ENCODE measurements around the gene SIMC1. TPM values are rescaled to one million over a fixed set of nuclear protein-coding genes. Genes with fewer than 3 reads are reported as not detected.
A peak's percentile ranks its signal among the peaks of the same experiment; 100 is the strongest.

The SIMC1 gene
- total RNA-seq, 2 donors from 2014 or later = 6.8 to 8.0 TPM

DNA sequence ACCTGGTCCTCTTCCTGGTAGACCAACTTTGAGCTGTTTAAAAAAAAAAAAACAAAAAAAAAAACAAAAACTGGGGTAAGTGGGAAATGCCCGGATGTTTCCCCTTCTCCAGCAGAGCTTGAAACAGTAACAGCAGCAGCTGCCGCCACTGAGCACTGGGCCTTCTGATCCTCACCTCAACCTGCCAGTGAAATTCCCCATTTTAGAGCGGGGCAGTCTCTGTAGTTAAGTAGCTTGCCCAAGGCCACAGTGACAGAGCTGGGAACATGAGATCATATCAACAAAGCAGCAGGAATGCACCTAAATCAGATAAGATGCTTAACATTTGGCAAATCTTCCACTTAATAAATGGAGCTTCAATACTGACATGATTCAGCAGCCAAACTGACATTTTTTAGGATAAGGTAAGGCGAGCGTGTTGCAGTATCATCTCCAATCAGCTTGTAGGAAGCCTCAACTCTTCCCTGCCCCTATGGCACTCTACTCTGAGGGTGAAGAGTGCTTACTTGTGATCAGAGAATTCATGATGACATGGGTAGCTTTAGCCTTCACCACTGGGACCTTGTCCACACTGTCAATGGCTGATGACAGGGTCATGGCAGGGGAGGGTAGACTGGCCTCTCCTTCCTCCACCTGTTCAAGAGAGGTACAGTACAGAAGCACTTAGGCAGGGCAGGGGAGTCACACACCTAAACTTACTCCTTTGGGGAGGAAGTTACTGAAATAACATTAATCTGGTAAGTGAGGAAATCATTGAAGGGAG lies 114.1 kb downstream of the SIMC1 start:
- DNase-seq (no peak), ATAC-seq (no peak)
- intact Hi-C loops (cut with DNase I) = no loop called here

- no peak for ATAC-seq
- DNase-seq = no peak
- intact Hi-C loops (cut with DNase I) = no loop called here
Observed at GRCh38 chr5:176353533-176353932, 115.3 kb downstream of the SIMC1 start.

GRCh38 chr5:176355400-176356178 lies 117.4 kb downstream of the SIMC1 start:
- intact Hi-C loops (cut with DNase I) = no loop called here
- no peak for DNase-seq
- ATAC-seq = no peak

GRCh38 chr5:176356179-176356566 lies 117.9 kb downstream of the SIMC1 start:
- intact Hi-C loops (cut with DNase I) = no loop called here
- DNase-seq (no peak), ATAC-seq (no peak)

- no peak for DNase-seq
- ATAC-seq = no peak
- intact Hi-C loops (cut with DNase I) = no loop called here
Observed at GRCh38 chr5:176359658-176360057, 121.4 kb downstream of the SIMC1 start.

- intact Hi-C loops (cut with DNase I) = no loop called here
- peak in 1 of 2 donors; percentile 2 for ATAC-seq
- no peak for DNase-seq
Observed at GRCh38 chr5:176360894-176361436, 122.7 kb downstream of the SIMC1 start.

GRCh38 chr5:176361437-176362232 lies 123.4 kb downstream of the SIMC1 start, which contains the start of gene KIAA1191:
KIAA1191 (minus strand) TSS chr5:176361764; CDS start chr5:176359508, 2,256 bp downstream.
- ATAC-seq (peak; percentile 94 to 96), DNase-seq (peak; percentile 97)
- intact Hi-C loops (cut with DNase I) = no loop called here

DNA sequence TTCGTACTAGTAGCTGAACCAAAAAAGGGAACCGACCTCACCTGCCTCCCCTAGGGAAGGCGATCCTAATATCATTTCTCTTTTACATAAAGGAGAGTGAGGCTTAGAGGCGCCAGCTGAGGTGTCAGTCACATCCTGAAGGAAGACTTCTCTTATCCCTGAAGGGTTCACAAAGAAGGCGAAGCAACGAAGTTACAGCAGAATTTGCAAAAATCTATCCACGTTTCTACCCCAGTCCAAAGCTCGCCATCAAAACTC lies 123.9 kb downstream of the SIMC1 start:
- ATAC-seq (no peak), DNase-seq (no peak)
- intact Hi-C loops (cut with DNase I) = no loop called here

DNA sequence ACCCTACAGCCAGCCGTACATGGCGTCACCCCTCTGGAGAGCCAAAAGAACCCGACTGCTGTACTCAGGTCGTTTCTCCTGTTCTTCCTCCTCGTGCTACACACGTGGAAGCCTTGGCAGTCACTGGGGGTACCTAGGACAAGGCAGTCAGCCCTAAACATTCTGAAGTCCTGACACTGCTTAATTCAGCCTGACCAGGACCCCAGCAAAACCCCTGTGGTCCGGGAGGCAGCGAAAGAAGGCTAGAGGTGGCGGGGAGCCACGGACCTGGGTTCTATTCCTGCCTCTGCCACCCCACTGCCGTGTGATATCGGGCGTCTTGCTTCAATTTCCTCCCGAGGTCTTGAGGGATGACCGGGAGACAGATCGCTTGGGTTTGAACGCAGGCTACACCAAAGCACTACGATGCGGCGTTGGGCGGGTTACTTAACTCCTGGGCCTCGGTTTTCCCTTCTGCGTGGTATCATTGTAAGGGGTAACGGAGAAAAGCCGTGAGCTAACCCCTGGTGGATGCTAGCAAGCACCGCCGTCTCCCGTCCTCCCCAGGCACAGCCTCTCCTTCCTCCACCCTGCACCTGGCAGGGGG lies 126.6 kb downstream of the SIMC1 start:
- intact Hi-C loops (cut with DNase I) = no loop called here
- peak in 1 of 2 donors; percentile 2 for ATAC-seq
- DNase-seq = peak; percentile 39

GRCh38 chr5:176365351-176366231 lies 127.4 kb downstream of the SIMC1 start, which contains the start of gene ARL10:
ARL10 (plus strand) TSS chr5:176365487; CDS start chr5:176365564, 77 bp downstream.
- ATAC-seq = peak; percentile 56 to 65
- DNase-seq = peak; percentile 55
- intact Hi-C loops (cut with DNase I) = no loop called here

DNA sequence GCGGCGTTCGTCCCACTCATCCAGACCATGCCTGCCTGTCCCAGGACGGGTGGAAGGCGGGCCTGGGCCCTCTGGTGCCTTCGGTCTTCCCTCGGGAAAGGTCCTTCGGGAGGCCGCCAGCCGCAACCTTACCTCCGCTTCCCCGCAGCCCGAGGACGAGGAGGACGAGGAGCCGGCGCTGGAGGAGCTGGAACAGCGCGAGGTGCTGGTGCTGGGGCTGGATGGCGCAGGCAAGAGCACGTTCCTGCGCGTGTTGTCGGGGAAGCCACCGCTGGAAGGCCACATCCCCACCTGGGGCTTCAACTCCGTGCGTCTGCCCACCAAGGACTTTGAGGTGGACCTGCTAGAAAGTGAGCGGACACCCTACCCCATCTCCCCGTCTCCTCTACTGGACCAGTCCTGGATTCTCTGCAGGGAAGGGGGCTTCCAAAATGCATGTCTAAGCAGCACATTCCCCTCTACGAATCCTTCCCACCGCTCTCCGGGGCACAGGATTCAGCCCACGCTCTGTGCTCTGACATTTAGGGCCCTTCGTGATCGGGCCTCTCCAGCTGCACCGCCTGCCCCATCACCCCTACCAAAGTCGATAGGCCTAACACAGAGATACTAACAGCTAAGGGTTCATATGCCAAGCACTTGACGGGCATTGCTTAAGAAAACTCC lies 128.1 kb downstream of the SIMC1 start:
- ATAC-seq = no peak
- peak; percentile 27 for DNase-seq
- intact Hi-C loops (cut with DNase I) = no loop called here

GRCh38 chr5:176368726-176369125 lies 130.5 kb downstream of the SIMC1 start:
- intact Hi-C loops (cut with DNase I) = no loop called here
- ATAC-seq = no peak
- DNase-seq = no peak

- ATAC-seq (no peak), DNase-seq (no peak)
- intact Hi-C loops (cut with DNase I) = no loop called here
Observed at GRCh38 chr5:176369934-176370711, 131.9 kb downstream of the SIMC1 start.

DNA sequence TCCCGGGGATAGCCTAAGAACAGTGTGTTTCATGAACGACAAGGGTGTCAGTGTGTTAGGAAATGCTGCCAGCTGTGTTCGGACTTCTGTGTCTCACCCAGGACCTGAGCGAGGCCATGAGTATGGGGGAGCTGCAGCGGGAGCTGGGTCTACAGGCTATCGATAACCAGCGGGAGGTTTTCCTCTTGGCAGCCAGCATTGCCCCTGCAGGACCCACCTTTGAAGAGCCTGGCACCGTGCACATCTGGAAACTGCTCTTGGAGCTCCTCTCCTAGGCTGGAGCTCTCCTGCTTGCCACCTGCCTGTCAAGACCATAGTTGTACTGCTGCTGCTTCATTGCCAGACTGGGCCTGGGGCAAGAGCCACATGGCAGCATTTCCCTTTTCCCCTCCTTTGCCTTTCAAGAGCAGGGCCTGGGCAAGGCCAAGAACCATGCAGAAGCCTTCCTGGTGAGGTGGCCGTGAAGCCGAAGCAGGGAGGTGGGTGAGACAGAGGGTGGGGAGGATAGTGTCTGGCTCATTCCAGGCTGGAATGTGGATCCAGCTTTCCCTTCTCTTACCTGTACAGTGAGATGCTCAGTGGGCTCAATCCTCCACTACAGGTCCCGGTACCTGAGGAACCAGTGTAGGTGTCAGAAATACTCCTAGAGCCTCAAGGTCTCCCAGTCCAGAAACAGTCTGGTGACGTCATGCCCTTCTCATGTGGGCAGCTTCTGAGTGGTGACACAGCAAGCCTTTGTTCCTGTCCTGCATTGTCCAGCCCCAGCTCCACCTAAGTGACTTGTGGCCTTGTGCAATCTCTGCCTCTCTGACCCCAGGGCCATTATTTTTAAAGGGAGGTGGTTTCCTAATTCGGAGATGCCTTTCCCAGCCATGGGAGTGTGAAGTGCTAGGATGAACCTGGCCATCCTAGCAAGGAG lies 133.7 kb downstream of the SIMC1 start:
- DNase-seq (no peak), ATAC-seq (peak in 1 of 2 donors; percentile 38)

DNA sequence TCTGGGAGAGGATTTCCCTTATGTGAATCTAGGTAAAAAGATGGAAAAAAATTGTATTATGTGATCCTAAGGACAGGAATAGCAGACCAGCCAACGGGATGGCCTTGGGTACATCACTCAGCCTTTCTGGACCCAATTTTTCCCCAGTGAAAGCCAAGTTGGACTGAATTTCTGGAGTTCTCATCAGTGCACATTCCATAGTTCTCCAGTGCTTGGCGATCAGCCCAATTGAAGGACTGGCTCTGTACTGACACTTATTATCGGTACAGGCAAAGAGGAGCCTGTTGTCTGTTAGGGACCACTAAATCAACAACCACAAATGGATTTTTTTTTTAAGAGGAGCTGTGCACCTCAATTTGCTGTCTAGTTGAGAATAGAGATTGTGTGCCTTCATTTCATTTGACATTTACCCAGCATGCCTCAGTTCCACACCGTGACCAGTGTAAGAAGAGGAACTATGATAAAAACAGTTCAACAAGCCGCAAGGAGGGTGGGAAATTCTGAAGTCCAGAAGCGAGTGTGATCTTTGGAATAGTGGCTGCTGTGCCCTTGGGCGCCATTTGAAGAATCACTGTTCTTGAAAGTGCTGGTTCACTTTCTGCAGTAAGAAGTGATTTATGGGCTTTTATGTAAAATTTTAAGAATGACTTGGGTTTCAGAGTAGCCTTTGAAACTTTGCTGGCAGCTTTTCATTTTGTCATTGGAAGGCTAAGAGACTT lies 135.0 kb downstream of the SIMC1 start:
- ATAC-seq (peak; percentile 45 to 83), DNase-seq (peak; percentile 50)
- intact Hi-C loops (cut with DNase I) = no loop called here

More for the DNA sequence above, 133.7 kb downstream of the SIMC1 start:
- intact Hi-C loops (cut with DNase I) = no loop called here
